ENCODE measurements around the gene PCDHA7.
"Not testable (repeated sequence)": the region's sequence is repeated elsewhere in the genome, so short reads cannot be mapped to it uniquely, and the experiment has no call there.

Gene PCDHA7

DNA sequence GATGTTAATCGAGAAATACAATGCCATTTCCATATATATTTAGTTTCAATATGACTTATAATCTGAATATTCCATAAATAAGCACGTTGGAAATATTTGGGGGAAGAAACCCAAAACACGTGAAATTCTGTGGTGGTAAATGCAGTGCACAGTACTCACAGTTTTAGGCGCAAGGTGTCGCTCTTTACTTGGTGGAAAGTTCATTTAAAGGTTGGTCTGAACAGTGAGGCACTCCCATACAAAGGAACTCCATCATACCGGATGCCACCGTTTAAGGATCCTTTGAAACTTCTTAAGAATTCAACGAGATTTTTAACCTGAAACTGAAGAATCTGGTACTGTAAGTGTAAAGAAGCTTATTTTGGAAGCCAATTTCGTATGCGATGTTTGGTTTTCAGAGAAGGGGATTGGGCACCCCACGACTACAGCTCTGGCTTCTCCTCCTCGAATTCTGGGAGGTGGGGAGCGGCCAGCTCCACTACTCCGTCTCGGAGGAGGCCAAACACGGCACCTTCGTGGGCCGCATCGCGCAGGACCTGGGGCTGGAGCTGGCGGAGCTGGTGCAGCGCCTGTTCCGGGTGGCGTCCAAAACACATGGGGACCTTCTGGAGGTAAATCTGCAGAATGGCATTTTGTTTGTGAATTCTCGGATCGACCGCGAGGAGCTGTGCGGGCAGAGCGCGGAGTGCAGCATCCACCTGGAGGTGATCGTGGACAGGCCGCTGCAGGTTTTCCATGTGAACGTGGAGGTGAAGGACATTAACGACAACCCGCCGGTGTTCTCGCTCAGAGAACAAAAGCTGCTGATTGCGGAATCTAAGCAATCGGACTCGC lies 34.9 kb downstream of the PCDHA7 start, which contains the start of gene PCDHA11:
Gene PCDHA11 (plus strand): TSS at position 237 of the 834 bp plus-strand sequence. CDS start 147 bp downstream, at position 384.
- DNase-seq, result peak; percentile 41

DNA sequence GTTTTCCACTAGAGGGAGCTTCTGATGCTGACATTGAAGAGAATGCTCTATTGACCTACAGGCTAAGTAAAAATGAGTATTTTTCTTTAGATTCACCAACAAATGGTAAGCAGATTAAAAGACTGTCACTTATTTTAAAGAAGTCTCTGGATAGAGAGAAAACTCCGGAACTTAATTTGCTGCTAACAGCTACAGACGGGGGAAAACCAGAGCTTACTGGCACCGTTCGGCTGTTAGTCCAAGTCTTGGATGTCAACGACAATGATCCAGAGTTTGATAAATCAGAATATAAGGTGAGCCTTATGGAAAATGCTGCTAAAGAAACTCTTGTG lies 35.5 kb downstream of the PCDHA7 start:
- DNase-seq, result no peak

DNA sequence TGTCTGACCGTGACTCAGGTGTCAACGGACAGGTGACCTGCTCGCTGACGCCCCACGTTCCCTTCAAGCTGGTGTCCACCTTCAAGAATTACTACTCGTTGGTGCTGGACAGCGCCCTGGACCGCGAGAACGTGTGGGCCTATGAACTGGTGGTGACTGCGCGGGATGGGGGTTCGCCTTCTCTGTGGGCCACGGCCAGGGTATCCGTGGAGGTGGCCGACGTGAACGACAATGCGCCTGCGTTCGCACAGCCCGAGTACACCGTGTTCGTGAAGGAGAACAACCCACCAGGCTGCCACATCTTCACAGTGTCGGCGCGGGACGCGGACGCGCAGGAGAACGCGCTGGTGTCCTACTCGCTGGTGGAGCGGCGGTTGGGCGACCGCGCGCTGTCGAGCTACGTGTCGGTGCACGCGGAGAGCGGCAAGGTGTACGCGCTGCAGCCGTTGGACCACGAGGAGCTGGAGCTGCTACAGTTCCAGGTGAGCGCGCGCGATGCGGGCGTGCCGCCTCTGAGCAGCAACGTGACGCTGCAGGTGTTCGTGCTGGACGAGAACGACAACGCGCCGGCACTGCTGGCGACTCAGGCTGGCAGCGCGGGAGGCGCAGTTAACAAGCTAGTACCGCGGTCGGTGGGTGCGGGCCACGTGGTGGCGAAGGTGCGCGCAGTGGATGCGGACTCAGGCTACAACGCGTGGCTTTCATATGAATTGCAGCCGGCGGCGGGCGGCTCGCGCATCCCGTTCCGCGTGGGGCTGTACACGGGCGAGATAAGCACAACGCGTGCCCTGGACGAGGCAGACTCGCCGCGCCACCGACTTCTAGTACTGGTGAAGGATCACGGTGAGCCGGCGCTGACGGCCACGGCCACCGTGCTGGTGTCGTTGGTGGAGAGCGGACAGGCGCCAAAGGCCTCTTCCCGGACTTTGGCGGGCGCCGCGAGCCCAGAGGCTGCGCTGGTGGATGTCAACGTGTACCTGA lies 36.4 kb downstream of the PCDHA7 start:
- DNase-seq, result no peak

DNA sequence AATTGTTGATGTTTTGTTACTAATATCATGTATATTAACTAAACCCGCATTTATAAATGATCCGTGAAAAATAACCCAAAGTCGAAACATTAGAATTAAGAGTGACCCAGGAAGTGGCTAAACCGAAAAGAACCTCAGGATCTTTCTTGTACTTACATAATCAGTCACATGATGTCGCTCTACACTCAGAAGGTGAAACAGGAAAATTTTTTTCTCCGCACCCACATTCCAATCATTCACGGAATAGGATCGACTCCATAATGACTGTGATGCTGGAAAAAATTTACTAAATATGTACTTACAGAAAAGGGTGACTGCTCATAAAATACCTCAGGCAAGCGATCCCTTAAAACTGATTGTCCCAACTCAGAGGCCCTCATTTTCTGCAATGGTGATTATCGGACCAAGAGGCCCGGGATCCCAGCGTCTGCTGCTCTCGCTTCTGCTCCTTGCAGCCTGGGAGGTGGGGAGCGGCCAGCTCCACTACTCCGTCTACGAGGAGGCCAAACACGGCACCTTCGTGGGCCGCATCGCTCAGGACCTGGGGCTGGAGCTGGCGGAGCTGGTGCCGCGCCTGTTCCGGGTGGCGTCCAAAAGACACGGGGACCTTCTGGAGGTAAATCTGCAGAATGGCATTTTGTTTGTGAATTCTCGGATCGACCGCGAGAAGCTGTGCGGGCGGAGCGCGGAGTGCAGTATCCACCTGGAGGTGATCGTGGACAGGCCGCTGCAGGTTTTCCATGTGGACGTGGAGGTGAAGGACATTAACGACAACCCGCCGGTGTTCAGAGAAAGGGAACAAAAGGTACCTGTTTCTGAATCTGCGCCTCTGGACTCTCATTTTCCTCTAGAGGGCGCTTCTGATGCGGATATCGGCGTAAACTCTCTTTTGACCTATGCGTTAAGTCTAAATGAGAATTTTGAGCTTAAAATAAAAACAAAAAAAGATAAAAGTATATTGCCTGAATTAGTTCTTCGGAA lies 41.3 kb downstream of the PCDHA7 start, which contains the start of gene PCDHA12:
Gene PCDHA12 (plus strand): TSS at position 224 of the 981 bp plus-strand sequence. CDS start 165 bp downstream, at position 389.
- DNase-seq, result no peak

DNA sequence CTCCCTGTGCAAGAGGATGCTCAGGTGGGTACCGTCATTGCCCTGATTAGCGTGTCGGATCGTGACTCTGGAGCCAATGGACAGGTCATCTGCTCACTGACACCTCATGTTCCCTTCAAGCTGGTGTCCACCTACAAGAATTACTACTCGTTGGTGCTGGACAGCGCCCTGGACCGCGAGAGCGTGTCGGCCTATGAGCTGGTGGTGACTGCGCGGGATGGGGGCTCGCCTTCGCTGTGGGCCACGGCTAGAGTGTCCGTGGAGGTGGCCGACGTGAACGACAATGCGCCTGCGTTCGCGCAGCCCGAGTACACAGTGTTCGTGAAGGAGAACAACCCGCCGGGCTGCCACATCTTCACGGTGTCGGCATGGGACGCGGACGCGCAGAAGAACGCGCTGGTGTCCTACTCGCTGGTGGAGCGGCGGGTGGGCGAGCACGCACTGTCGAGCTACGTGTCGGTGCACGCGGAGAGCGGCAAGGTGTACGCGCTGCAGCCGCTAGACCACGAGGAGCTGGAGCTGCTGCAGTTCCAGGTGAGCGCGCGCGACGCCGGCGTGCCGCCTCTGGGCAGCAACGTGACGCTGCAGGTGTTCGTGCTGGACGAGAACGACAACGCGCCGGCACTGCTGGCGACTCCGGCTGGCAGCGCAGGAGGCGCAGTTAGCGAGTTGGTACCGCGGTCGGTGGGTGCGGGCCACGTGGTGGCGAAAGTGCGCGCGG lies 42.6 kb downstream of the PCDHA7 start:
- DNase-seq, result not testable (repeated sequence)

DNA sequence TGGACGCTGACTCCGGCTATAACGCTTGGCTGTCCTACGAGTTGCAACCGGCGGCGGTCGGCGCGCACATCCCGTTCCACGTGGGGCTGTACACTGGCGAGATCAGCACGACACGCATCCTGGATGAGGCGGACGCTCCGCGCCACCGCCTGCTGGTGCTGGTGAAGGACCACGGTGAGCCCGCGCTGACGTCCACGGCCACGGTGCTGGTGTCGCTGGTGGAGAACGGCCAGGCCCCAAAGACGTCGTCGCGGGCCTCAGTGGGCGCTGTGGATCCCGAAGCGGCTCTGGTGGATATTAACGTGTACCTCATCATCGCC lies 43.2 kb downstream of the PCDHA7 start:
- DNase-seq, result no peak

DNA sequence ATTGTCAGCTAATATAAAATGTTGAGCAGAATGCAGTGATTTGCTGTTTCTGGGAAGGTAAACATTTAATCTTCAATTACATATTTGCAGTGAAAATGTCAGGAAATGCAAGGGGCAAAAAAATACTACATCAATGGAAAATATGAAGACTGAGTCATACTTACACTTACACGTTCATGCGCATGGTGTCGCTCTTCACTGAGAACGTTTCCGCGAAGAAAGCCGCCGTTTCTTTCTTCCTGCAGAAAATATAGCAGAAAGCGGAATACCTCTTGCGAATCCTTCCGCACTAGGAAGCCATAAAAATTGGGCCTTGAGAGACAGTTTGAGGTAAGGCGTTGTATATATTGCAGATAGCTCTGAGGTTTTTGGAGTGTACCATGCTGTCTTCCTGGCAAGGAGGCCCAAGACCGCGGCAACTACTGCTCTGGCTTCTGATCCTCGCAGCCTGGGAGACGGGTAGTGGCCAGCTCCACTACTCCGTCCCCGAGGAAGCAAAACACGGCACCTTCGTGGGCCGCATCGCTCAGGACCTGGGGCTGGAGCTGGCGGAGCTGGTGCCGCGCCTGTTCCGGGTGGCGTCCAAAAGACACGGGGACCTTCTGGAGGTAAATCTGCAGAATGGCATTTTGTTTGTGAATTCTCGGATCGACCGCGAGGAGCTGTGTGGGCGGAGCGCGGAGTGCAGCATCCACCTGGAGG lies 48.0 kb downstream of the PCDHA7 start, which contains the start of gene PCDHA13:
Gene PCDHA13 (plus strand): TSS at position 236 of the 702 bp plus-strand sequence. CDS start 145 bp downstream, at position 381.
- DNase-seq, result no peak

DNA sequence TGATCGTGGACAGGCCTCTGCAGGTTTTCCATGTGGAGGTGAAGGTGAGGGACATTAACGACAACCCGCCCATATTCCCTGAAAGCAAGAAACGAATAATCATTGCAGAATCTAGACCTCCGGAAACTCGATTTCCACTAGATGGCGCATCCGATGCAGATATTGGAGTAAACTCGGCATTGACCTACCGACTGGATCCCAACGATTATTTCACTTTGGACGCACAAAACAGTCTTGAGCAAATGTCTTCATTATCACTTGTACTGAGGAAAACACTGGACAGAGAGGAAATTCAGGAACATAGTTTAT lies 48.5 kb downstream of the PCDHA7 start:
- no peak for DNase-seq

DNA sequence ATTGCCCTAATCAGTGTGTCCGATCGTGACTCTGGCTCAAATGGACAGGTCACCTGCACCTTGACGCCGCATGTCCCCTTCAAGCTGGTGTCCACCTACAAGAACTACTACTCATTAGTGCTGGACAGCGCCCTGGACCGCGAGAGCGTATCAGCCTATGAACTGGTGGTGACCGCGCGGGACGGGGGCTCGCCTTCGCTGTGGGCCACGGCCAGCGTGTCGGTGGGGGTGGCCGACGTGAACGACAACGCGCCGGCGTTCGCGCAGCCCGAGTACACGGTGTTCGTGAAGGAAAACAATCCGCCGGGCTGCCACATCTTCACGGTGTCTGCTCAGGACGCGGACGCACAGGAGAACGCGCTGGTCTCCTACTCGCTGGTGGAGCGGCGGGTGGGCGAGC lies 49.3 kb downstream of the PCDHA7 start:
- DNase-seq, result no peak

DNA sequence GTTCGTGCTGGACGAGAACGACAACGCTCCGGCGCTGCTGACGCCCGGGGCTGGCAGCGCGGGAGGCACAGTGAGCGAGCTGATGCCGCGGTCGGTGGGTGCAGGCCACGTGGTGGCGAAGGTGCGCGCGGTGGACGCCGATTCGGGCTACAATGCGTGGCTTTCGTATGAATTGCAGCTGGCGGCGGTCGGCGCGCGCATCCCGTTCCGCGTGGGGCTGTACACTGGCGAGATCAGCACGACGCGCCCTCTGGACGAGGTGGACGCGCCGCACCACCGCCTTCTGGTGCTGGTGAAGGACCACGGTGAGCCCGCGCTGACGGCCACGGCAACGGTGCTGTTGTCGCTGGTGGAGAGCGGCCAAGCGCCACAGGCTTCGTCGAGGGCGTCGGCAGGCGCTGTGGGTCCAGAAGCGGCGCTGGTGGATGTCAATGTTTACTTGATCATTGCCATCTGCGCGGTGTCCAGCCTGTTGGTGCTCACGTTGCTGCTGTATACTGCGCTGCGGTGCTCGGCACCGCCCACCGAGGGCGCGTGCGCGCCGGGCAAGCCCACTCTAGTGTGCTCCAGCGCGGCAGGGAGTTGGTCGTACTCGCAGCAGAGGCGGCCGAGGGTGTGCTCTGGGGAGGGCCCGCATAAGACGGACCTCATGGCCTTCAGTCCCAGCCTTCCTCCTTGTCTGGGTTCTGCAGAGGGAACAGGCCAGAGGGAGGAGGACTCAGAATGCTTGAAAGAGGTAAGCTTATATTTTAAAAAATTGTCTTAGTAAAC lies 50.0 kb downstream of the PCDHA7 start:
- no peak for DNase-seq
